CD14-positive monocyte (primary cell): Measurements from ENCODE around the gene MTMR3. TPM values are rescaled to one million over a fixed set of nuclear protein-coding genes. Genes with fewer than 3 reads are reported as not detected.
A peak's percentile ranks its signal among the peaks of the same experiment; 100 is the strongest.

Source experiments
- DNase-seq, 3 donors: peaks; one replicate each; pipeline ENCODE4 v3.0.0-alpha.2; 2011 to 2022
- H2AFZ ChIP-seq: 2 replicates; pipeline ENCODE4 v1.6.0; 2012; ENCODE audit warnings: mild to moderate bottlenecking, low read depth, low read length, inconsistent platforms; ENCODE audit not compliant: insufficient read depth, poor library complexity, severe bottlenecking
- H3K27ac ChIP-seq, 2 donors: 1 replicate in 1 of 2; 2 replicates in 1 of 2; pipeline ENCODE4 v1.5.1; 2012 to 2013; ENCODE audit warnings: low read length in 2 of 2, control low read depth in 1 of 2, inconsistent platforms in 1 of 2, low read depth in 1 of 2, mild to moderate bottlenecking in 1 of 2
- H3K27me3 ChIP-seq, 2 donors: one replicate each; pipeline versions ENCODE4 v1.6.0 to v1.6.1; 2011 to 2013; ENCODE audit warnings: low read length in 2 of 2; ENCODE audit not compliant: control insufficient read depth in 2 of 2, insufficient read depth in 2 of 2
- H3K36me3 ChIP-seq, 2 donors: replicated peaks in 1 of 2; 1 replicate in 1 of 2; 2 replicates in 1 of 2; pipeline versions ENCODE4 v1.5.1 to v1.6.1; 2012 to 2013; ENCODE audit warnings: low read length in 2 of 2, control low read depth in 1 of 2, inconsistent platforms in 1 of 2, mild to moderate bottlenecking in 1 of 2; ENCODE audit not compliant: insufficient read depth in 2 of 2, control insufficient read depth in 1 of 2
- H3K4me1 ChIP-seq, 2 donors: 1 replicate in 1 of 2; 2 replicates in 1 of 2; pipeline versions ENCODE4 v1.5.1 to v1.6.1; 2012 to 2013; ENCODE audit warnings: low read length in 2 of 2, control low read depth in 1 of 2, inconsistent platforms in 1 of 2, mild to moderate bottlenecking in 1 of 2, moderate library complexity in 1 of 2; ENCODE audit not compliant: insufficient read depth in 2 of 2, control insufficient read depth in 1 of 2
- H3K4me2 ChIP-seq: replicated peaks from 2 replicates; pipeline ENCODE3; 2012; ENCODE audit warnings: low read length, moderate library complexity, mild to moderate bottlenecking; ENCODE audit not compliant: poor library complexity, severe bottlenecking; ENCODE audit errors: extremely low read depth
- H3K4me3 ChIP-seq, 3 experiments: fragments of 200-600 bp in 1 of 3; sonication (generic) in 1 of 3; replicated peaks in 1 of 3; 1 replicate in 2 of 3; 2 replicates in 1 of 3; pipeline ENCODE4 v1.5.1; 2011 to 2013; ENCODE audit warnings: low read length in 3 of 3, mild to moderate bottlenecking in 3 of 3, control low read depth in 2 of 3, low read depth in 2 of 3, inconsistent platforms in 1 of 3, moderate library complexity in 1 of 3
- H3K79me2 ChIP-seq: 2 replicates; pipeline ENCODE4 v1.6.0; 2012; ENCODE audit warnings: mild to moderate bottlenecking, control low read depth, inconsistent platforms, low read length, moderate library complexity; ENCODE audit not compliant: insufficient read depth
- H3K9ac ChIP-seq: 2 replicates; pipeline ENCODE4 v1.6.0; 2017; ENCODE audit warnings: low read length, mild to moderate bottlenecking; ENCODE audit not compliant: insufficient read depth, poor library complexity, severe bottlenecking
- H3K9me3 ChIP-seq, 2 donors: replicated peaks in 1 of 2; 1 replicate in 1 of 2; 2 replicates in 1 of 2; pipeline versions ENCODE4 v1.5.1 to v1.6.1; 2012 to 2013; ENCODE audit warnings: low read length in 2 of 2, control low read depth in 1 of 2; ENCODE audit not compliant: control insufficient read depth in 1 of 2, insufficient read depth in 1 of 2
- H4K20me1 ChIP-seq: 2 replicates; pipeline ENCODE4 v1.6.0; 2012; ENCODE audit warnings: mild to moderate bottlenecking, low read length, control low read depth, moderate library complexity; ENCODE audit not compliant: insufficient read depth
- H3K27ac Mint-ChIP-seq, 7 donors: one replicate each; pipeline ENCODE4 v1.8.0; 2020; ENCODE audit warnings: mild to moderate bottlenecking in 7 of 7, mixed read lengths in 7 of 7, moderate library complexity in 6 of 7, inconsistent platforms in 2 of 7
- H3K27me3 Mint-ChIP-seq, 3 donors: one replicate each; pipeline ENCODE4 v1.8.0; 2021 to 2022; ENCODE audit warnings: low read depth in 3 of 3, mild to moderate bottlenecking in 3 of 3, mixed read lengths in 3 of 3, moderate library complexity in 3 of 3, inconsistent platforms in 1 of 3
- H3K36me3 Mint-ChIP-seq, 2 donors: one replicate each; pipeline ENCODE4 v1.8.0; 2020; ENCODE audit warnings: mixed read lengths in 2 of 2, inconsistent platforms in 1 of 2, mild to moderate bottlenecking in 1 of 2
- H3K4me1 Mint-ChIP-seq: one replicate; pipeline ENCODE4 v1.8.0; 2020; ENCODE audit warnings: mild to moderate bottlenecking, mixed read lengths
- H3K4me3 Mint-ChIP-seq, 2 donors: one replicate each; pipeline ENCODE4 v1.8.0; 2020; ENCODE audit warnings: mild to moderate bottlenecking in 2 of 2, mixed read lengths in 2 of 2, moderate library complexity in 1 of 2
- H3K9me3 Mint-ChIP-seq, 7 donors: one replicate each; pipeline ENCODE4 v1.8.0; 2020 to 2022; ENCODE audit warnings: mixed read lengths in 7 of 7, mild to moderate bottlenecking in 6 of 7, moderate library complexity in 6 of 7, inconsistent platforms in 2 of 7
- CTCF ChIP-seq: fragments of 200-600 bp; IDR thresholded peaks from one replicate; pipeline ENCODE4 v1.8.0; 2022; ENCODE audit warnings: antibody characterized with exemption, mild to moderate bottlenecking
- WGBS: methylation state at CpG from one replicate; pipeline ENCODE4 v1.1.5; 2013; ENCODE audit warnings: missing lambda C conversion rate; ENCODE audit not compliant: insufficient coverage; 5-methylcytosine and 5-hydroxymethylcytosine counted together
- intact Hi-C, 2 donors: fragments of 100-400 bp; cut with micrococcal nuclease; formaldehyde crosslinking; loops; one replicate each; pipeline versions ENCODE4 v1.15.0 to v1.15.1; 2023
- polyA plus RNA-seq, 3 donors: library from polyadenylated mRNA; depleted of rRNA in 1 of 3; unstranded in 2 of 3; stranded (reverse) in 1 of 3; fragments of 300-500 nt in 2 of 3; fragments of >200 nt in 1 of 3; fragmentation: Illumina TruSeq in 2 of 3; gene quantifications; 1 replicate in 2 of 3; 2 replicates in 1 of 3; pipeline ENCODE4 v1.2.3, GENCODE V29; 2012 to 2021

The MTMR3 gene
- polyA plus RNA-seq, 3 donors, result 23.4 to 86.1 (median 30.2) TPM

- Histone ChIP-seq H3K36me3 (peaks cover 91 to 100% of the 10 kb centered on the region in 2 donors), H3K4me3 (no peak overlapping the region), H3K4me1 (no peaks in the 10 kb centered on the region), H2AFZ (no peak overlapping the region), H4K20me1 (peaks cover 96% of the 10 kb centered on the region), H3K27me3 (no peaks in the 10 kb centered on the region), H3K27ac (no peak overlapping the region), H3K79me2 (no peaks in the 10 kb centered on the region), H3K9me3 (no peaks in the 10 kb centered on the region), H3K9ac (no peak overlapping the region), H3K4me2 (no peak overlapping the region)
- intact Hi-C loops, result no loop called here
- WGBS, result 61% methylated on average over 2 of the region's 3 CpGs
- Mint-ChIP-seq H3K4me3 (no peak overlapping the region), H3K27ac (peak overlapping the region in 1 of 7 donors; percentile 7), H3K27me3 (peaks cover 0 to 2% (median 0%) of the 10 kb centered on the region in 3 donors), H3K4me1 (peaks cover 5% of the 10 kb centered on the region), H3K36me3 (peaks cover 90 to 98% of the 10 kb centered on the region in 2 donors), H3K9me3 (peaks cover 0 to 3% (median 0%) of the 10 kb centered on the region in 7 donors)
- no peak for DNase-seq
- no peak for TF ChIP-seq CTCF
These were observed 132.3 kb downstream of the MTMR3 start for GRCh38 chr22:30015229-30015797.

- Mint-ChIP-seq H3K9me3 (peaks cover 0 to 3% (median 0%) of the 10 kb centered on the region in 7 donors), H3K27ac (peak overlapping the region in 1 of 7 donors; percentile 44), H3K4me3 (no peak overlapping the region), H3K27me3 (peaks cover 0 to 2% (median 0%) of the 10 kb centered on the region in 3 donors), H3K4me1 (peaks cover 5% of the 10 kb centered on the region), H3K36me3 (peaks cover 92 to 98% of the 10 kb centered on the region in 2 donors)
- 100% methylated on average over 1 of the region's 1 CpG for WGBS
- intact Hi-C loops, result no loop called here
- Histone ChIP-seq H3K4me1 (no peaks in the 10 kb centered on the region), H4K20me1 (peaks cover 97% of the 10 kb centered on the region), H3K36me3 (peaks cover 91 to 100% of the 10 kb centered on the region in 2 donors), H3K4me3 (no peak overlapping the region), H3K79me2 (no peaks in the 10 kb centered on the region), H3K4me2 (no peak overlapping the region), H3K27me3 (no peaks in the 10 kb centered on the region), H3K9me3 (no peaks in the 10 kb centered on the region), H3K27ac (no peak overlapping the region), H2AFZ (no peak overlapping the region), H3K9ac (no peak overlapping the region)
- no peak for DNase-seq
- no peak for TF ChIP-seq CTCF
These were observed 132.9 kb downstream of the MTMR3 start for GRCh38 chr22:30015846-30016245.
